ENCODE results near the gene RPF1.
"Not testable (repeated sequence)": the region's sequence is repeated elsewhere in the genome, so short reads cannot be mapped to it uniquely, and the experiment has no call there.

RPF1 gene

DNA sequence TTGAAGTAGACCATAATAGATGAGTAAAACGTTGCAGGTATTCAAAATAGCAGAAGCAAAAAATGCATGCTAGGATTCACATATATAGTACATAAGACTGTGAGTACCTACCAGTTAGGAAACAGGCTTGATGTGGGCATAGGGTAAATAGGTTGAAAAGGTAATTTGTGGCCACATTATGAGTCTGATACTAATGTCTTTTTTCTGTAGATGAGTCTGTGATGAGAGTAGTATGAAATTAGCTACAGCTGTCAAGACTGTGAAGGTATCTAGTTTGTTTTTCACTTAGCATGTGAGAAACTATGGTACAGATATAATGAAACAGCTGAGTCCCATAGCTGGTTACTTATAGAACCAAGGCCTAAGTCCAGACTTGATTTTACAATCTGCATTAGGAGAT lies 14.7 kb downstream of the RPF1 start:
- FAIRE-seq: no peak

DNA sequence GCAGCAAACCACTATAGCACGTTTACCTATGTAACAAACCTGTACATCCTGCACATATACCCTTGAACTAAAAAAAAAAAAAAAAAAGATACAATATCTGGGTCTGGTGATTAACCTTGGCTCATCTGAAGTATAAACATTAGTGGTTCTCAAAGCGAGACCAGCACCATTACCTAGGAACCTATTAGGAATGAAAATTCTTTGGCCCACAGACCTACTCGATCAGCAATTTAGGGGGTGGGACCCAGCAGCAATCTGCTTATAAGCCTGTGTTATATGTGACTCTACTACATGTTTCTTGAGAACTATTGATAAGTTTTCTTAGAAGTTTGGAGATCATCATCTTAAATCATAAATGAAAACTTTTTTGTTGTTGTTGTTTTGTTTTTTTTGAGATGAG lies 17.4 kb downstream of the RPF1 start:
- FAIRE-seq: no peak

DNA sequence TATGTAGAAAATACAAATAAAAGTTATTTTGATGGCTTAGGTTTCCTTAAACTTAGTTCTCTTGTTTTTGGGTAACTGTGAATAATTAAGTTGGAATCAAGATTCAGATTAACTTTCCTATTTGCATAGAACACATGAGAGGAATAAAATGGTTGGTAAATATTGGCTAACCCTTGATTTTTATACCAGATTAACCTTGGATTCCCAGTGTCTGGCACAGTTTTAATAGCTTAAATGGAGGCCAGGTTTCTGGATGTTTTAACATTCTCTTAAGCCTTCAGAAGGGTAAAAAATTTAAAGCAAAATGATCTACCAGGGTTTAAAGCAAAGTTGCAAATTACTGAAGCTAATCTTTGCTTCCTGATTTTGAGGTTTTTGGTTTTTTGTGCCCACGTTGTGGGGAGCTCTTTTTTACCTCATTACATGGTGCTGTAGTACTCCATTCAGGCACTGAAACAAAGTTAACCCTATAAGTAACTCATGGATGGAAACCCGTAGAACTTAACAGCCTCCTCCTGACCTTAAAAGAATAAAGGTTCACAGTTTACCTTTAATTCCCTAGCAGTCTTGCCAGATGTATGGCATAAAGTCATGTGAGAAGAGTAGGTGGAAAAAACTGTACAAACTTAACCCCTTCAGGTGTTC lies 18.7 kb downstream of the RPF1 start:
- FAIRE-seq: no peak

DNA sequence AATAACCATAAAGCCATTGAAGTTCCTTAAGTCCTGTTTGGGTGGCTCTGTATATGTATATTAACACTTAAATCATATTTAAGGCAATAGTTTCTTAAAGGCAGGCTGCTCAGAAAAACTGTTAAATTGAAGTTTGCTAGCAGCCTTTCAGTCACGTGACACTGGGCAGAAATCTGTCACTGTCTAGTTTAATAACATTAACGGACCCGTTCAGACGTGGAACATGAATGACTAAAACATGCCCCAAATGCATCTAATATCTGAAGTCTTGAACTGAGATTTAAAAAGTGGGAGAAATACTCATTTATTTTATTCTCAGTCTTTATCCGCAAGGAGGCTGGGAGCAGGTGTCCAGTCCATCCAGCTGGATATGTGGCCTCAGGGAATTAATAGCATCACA lies 23.9 kb downstream of the RPF1 start:
- FAIRE-seq: no peak

DNA sequence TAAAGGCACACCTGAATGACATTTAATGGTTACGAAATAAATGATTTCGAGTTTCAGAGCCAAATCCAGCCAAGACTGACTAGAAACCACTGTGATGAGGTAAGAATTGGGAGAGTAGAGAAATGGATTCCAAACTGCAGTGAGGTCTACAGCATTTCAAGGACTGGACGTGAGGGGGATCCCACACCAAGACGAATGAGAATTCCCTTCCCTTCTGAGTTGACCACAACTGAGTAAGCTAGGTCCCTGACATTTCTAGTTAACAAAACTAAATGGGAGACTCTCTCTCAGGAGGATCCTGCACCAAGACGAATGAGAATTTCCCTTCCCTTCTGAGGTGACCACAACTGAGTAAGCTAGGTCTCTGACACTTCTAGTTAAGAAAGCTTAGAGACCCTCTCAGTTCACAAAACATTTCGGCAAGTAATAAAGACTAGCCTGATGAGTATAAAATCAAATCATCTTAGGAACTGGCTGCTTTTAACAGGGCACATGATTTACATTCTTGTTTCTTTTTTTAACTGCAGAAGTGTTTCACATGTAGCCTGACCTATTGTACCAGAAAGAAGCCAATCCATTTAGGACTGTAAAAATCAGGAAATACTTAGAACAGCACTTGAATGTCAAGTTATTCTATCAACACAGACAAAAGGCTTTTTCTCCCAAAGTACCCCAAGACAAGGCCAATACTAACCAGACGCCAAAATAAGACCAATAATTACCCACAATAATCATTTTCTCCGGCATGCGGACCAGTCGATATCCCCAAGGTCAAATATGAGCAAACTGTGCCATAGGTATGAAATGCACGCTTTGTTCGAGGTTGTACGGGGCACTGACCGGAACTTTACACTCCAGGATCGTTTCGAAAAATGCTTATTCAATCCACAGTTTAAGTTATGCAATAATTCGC lies 25.8 kb downstream of the RPF1 start:
- FAIRE-seq: no peak

DNA sequence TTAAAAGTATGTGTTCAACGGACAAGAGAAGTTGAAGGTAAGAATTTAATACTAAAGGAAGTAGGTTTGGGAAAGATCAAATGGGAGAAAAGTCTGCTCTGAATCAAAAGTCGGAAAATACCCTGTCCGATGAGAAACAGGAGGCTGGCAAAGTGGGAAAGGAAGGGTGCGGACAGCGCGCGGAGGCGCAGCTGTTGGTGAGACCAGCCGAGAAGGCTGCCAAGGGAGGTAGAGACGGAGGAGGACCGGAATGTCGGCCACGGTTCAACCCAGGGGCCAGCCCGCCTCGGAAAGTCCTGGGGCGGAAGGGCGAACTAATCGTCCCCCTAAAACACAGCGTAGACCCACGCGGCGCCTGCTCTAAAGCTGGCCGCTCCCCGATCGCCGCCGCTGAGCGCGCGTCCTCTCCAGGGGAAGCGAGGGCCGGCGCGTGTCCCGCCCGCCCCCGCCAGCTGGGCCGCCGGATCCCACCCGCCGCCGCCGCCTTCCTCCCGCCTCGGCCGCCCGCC lies 26.5 kb downstream of the RPF1 start:
- no peak for FAIRE-seq

DNA sequence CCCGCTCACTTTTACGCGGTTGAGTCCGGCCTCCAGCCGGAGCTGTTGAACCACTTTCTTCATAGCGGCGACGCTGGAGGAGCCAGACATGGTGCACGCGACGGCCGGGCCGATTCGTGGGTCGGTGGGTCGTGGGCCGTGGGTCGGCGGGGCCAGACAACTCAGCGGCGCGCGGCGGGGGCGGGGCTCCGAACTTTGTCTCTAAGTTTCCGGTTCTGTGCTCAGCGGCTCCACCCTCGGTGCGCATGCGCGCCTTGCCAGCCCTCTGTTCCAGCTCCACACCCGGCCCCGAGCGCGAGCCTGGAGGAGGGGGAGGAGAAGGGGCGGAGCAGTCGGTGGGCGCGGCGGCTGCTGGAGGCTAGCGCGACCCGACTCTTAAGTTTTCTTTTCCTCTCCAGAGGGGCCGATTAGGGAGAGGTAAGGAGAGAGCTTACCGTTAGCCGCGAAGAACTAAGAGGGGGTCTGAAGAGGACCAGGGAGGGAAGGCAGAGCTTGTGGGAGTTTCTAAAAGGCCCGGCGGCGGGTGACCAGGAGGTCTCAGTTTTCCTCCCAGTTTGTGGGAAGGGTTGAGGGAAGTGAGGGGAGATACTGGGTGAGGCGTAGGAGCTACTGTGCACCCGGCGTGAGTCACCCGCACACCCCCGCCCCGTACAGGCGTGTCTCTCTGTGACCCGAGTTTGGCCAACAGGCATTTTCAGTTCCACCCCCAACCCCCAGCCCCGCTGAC lies 27.1 kb downstream of the RPF1 start, which contains the start of the genes GNG5 and SPATA1:
Gene GNG5 (minus strand): TSS at position 580 of the 727 bp plus-strand sequence. CDS start 490 bp downstream, at position 90.
Gene SPATA1 (plus strand): TSS at position 385 of the 727 bp plus-strand sequence. CDS start 9,974 bp downstream, outside the sequence.
- no peak for FAIRE-seq

DNA sequence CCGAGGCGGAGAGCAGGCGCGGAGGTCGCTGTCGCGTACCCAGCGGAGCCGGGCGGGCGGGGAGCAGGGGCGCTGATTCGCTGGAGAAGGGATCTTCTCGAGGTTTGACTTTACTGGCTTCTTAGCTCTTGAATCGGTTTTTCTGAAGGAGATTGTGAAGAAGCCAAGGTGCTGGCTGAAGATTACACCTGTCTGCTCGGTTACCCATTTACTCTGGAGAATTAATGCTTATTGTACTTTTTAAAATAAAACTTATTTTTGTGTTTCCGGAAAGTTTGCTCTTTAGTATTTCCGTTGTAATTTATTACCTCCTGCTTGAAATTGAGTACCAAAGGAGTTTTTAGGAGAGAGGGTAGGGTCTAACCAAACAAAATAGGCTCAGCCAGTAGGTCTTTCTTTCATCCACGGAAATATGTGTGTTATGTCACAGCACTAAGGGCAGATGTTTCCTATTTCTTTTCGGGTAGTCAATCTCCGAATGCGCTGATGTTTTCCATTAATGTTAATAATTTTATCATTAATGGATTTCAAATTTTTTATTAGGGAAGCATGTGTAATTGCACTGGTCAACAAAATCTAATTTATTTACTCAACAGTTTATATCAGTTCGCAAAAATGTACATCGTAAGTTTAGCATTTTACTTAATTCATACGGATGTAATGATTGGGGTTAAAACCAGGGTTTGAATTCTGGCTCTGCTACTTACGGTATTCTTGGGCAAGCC lies 27.8 kb downstream of the RPF1 start:
- FAIRE-seq: peak; percentile 31

DNA sequence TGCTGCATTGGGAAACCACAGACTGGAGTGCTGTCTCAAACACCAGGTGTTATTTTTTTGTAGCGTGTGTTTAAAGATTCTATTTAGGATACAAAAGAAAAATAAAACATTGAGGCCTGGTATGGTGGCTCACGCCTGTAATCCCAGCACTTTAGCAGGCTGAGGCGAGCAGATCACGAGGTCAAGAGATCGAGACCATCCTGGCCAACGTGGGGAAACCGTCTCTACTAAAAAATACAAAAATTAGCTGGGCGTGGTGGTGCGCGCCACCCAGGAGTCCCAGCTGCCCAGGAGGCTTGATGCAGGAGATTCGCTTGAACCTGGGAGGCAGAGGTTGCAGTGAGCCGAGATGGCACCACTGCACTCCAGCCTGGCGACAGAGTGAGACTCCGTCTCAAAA lies 28.8 kb downstream of the RPF1 start:
- not testable (repeated sequence) for FAIRE-seq

DNA sequence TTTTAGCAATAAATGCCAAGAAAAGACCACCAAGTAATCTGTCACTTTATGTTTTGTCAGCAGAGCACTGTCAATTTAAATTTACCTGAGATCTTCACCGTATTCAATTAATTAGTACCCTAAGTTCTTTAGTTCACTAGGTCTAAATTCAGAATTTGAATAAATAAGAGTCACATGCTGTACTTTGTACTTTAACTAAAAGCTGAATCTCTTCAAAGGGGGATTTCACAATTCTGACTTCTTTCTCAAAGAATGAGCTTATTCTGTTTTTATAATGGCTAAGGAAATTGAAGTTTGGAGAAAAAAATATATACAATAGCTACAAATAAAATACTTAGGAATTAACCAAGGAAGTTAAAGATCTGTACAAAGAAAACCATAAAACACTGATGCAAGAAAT lies 29.4 kb downstream of the RPF1 start:
- FAIRE-seq: no peak

DNA sequence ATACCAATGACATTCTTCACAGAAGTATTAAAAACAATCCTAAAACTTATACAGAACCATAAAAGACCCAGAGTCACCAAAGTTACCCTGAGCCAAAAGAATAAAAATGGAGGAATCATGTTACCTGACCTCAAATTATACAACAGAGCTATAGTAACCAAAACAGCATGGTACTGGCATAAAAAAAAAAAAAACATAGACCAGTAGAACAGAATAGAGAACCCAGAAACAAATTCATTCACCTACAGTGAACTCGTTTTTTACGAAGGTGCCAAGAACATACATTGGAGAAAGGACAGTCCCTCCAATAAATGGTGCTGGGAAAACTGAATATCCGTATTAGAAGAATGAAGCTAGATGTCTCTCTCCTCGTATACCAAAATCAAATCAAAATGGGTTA lies 30.0 kb downstream of the RPF1 start:
- FAIRE-seq: no peak

DNA sequence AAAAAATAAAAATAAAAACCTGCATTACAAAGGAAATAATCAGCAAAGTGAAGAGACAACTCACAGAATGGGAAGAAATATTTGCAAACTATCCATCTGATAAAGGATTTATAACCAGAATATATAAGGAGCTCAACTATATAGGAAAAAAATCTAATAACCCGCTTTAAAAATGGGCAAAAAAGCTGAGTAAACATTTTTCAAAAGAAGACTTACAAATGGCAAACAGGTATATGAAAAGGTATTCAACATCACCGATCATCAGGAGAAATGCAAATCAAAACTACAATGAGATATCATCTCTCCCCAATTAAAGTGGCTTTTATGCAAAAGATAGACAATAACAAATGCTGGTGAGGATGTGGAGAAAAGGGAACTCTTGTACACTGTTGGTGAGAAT lies 31.1 kb downstream of the RPF1 start:
- no peak for FAIRE-seq

DNA sequence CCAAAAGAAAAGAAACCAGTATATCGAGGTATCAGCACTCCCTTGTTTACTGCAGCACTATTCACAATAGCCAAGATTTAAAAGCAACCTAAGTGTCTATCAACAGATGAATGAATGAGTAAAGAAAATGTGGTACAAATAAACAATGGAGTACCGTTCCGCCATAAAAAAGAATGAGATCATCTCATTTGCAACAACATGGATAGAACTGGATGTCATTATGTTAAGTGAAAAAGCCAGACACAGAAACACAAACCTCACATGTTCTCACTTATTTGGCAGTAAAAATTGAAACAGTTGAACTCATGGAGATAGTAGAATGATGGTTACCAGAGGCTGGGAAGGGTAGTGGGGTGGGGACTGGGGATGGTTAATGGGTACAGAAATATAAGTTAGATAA lies 31.6 kb downstream of the RPF1 start:
- FAIRE-seq: no peak

DNA sequence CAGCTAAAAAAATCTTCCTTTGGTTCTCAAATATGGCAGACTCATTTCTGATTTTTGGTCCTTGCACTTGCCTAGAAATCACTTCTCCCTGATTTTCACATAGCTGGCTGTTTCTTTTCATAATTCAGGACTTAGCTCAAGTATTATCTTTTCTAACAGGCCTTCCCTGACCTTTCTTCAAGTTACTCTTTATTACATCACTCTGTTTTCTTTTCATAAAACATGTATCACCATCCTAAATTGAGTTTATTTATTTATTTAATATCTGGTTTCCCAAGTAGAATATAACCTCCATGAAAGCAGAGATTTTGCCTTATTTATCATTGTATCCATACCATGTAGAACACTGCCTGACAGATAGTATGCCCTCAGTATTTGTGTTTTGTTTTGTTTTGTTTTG lies 45.5 kb downstream of the RPF1 start:
- no peak for FAIRE-seq

DNA sequence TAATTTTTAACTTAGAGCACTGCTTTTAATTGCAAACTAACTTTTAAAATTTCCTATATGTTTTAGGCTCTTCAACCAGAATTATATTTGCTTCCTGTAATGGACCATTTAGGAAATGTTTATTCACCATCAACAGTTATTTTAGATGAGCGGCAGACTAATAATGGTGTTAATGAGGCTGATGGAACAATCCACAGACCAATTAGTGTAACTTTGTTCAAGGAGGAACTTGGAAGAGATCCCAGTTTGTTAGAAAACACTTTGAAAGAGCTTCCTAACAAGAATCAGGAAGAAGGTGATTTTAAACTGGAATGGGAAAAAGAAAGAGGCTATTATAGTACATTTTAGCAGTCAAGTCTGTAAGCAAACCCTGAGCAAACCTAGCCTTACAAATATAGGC lies 46.7 kb downstream of the RPF1 start:
- FAIRE-seq: no peak

DNA sequence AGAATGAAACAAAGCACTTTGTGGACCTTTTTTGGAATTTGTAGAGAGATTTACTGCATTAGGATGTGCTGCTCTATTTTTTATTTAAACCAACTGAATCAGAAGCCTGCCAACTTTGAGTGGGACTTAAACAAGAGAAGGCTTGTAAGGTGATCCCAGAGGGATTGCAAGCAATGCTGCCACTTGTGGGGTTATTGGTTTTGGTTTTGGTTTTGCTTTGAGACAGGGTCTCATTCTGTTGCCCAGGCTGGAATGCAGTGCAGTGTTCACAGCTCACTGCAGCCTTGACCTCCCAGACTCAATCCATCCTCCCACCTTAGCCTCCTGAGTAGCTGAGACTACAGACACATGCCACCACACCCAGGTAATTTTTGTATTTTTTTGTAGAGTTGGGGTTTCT lies 59.5 kb downstream of the RPF1 start:
- no peak for FAIRE-seq

DNA sequence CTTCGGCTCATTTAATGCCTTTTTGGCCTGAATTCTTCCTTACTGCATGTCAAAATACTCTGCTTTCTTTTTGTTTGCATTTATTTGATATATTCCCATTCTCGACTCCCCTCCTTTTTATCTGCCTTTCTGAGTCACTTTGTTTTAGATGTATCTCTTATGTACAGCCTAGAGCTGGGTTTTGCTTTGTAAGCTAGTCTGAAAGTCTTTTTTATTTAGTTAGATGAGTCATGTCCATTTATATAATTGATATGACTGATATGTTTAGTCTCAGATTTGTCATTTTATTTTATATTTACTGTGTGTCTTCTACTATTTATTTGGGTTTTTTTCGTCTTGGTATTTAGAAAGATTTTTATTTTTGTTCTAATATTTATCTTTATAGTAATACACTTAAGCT lies 60.9 kb downstream of the RPF1 start:
- FAIRE-seq: no peak

DNA sequence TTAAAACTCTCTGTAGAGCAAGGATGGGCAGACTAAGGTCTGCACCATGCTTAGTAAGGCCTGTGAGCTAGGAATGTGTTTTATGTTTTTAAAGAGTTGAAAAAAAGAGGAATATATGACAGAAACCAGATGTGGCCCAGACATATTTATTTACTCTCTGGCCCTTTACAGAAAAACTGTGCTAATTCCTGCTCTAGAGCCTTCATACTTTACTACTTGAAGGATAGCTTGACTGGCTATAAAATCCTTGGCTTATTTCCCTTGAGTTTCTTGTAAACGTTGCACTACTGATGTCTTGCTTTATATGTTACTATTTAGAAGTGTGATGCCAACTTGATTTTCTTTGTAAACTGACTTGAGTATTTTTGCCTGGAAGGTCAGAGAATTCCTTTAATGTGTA lies 61.7 kb downstream of the RPF1 start:
- peak; percentile 98 for FAIRE-seq

DNA sequence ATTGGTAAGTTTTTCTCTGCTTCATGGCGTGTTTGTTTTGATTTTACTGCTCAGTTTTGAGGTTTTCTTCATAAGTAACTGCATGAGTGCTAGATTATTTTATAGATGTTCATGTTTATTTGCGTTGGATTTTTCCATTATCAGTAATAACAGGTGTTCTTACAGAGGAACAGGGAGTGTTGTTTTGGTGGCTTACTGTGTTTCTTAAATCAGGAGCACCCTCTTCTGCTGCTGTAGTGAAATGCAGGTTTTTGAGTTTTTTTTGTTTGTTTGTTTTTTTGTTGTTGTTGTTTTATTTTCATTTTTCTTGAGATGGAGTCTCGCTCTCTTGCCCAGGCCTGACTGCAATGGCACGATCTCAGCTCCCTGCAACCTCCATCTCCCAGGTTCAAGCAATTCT lies 62.6 kb downstream of the RPF1 start:
- FAIRE-seq: peak; percentile 63

Data from endometrium (tissue), 2 donors.